Breast epithelium (tissue), 3 donors: ENCODE results near the gene RNF220.
"Not testable (repeated sequence)": the region's sequence is repeated elsewhere in the genome, so short reads cannot be mapped to it uniquely, and the experiment has no call there.

Experiments
- POLR2A ChIP-seq: fragments of 450-650 bp; IDR thresholded peaks from one replicate; pipeline ENCODE4 v1.6.1; 2016; ENCODE audit warnings: antibody characterized with exemption, mild to moderate bottlenecking, moderate library complexity
- POLR2AphosphoS5 ChIP-seq, 3 donors: sonication (generic); formaldehyde crosslinking; IDR thresholded peaks; one replicate each; pipeline ENCODE4 v1.6.1; 2017; ENCODE audit warnings: antibody characterized with exemption in 3 of 3
- TF ChIP-seq, protein P1 (sequence below), 3 donors: fragments of 450-650 bp; IDR thresholded peaks; one replicate each; pipeline ENCODE4 v1.5.1; 2016 to 2017; ENCODE audit warnings: antibody characterized with exemption in 3 of 3, mild to moderate bottlenecking in 3 of 3, moderate library complexity in 3 of 3

- TF ChIP-seq, protein P1, sequence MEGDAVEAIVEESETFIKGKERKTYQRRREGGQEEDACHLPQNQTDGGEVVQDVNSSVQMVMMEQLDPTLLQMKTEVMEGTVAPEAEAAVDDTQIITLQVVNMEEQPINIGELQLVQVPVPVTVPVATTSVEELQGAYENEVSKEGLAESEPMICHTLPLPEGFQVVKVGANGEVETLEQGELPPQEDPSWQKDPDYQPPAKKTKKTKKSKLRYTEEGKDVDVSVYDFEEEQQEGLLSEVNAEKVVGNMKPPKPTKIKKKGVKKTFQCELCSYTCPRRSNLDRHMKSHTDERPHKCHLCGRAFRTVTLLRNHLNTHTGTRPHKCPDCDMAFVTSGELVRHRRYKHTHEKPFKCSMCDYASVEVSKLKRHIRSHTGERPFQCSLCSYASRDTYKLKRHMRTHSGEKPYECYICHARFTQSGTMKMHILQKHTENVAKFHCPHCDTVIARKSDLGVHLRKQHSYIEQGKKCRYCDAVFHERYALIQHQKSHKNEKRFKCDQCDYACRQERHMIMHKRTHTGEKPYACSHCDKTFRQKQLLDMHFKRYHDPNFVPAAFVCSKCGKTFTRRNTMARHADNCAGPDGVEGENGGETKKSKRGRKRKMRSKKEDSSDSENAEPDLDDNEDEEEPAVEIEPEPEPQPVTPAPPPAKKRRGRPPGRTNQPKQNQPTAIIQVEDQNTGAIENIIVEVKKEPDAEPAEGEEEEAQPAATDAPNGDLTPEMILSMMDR (IDR thresholded peaks at IDR 0.05) = not testable (repeated sequence)
- TF ChIP-seq POLR2AphosphoS5 (IDR thresholded peaks at IDR 0.05); POLR2A: not testable (repeated sequence)
These were observed 261.7 kb downstream of the RNF220 start for GRCh38 chr1:44666719-44667118.
